Middle frontal gyrus (tissue), 1 donor: ENCODE measurements around the gene AKAP9.
"Not testable (repeated sequence)": the region's sequence is repeated elsewhere in the genome, so short reads cannot be mapped to it uniquely, and the experiment has no call there.

ENCODE experiments used
- DNase-seq: peaks from one replicate; pipeline ENCODE4 v3.0.0-alpha.2; 2015; ENCODE audit warnings: low spot score; ENCODE audit errors: extremely low spot score

AKAP9 gene

GRCh38 chr7:92058899-92059298, 118.2 kb downstream of the AKAP9 start:
- no peak for DNase-seq

GRCh38 chr7:92061154-92061553, 120.5 kb downstream of the AKAP9 start:
- no peak for DNase-seq

GRCh38 chr7:92064438-92065029, 123.9 kb downstream of the AKAP9 start:
- DNase-seq = no peak

- no peak for DNase-seq
Measured at GRCh38 chr7:92071032-92071431, 130.4 kb downstream of the AKAP9 start.

- no peak for DNase-seq
Measured at GRCh38 chr7:92072121-92072520, 131.5 kb downstream of the AKAP9 start.

- DNase-seq = no peak
Measured at GRCh38 chr7:92072708-92073107, 132.0 kb downstream of the AKAP9 start.

GRCh38 chr7:92075455-92076158, 134.9 kb downstream of the AKAP9 start:
- DNase-seq = no peak

GRCh38 chr7:92076509-92076908, 135.8 kb downstream of the AKAP9 start:
- no peak for DNase-seq

- DNase-seq = not testable (repeated sequence)
Measured at GRCh38 chr7:92083922-92084321, 143.3 kb downstream of the AKAP9 start.

- DNase-seq = no peak
Measured at GRCh38 chr7:92088266-92088665, 147.6 kb downstream of the AKAP9 start.

GRCh38 chr7:92092210-92092609, 151.5 kb downstream of the AKAP9 start:
- no peak for DNase-seq

GRCh38 chr7:92095380-92095779, 154.7 kb downstream of the AKAP9 start:
- no peak for DNase-seq

- no peak for DNase-seq
Measured at GRCh38 chr7:92100534-92100933, 159.9 kb downstream of the AKAP9 start.

- DNase-seq = not testable (repeated sequence)
Measured at GRCh38 chr7:92102862-92103261, 162.2 kb downstream of the AKAP9 start.

- DNase-seq = no peak
Measured at GRCh38 chr7:92108821-92109220, 168.2 kb downstream of the AKAP9 start.

GRCh38 chr7:92110857-92111256, 170.2 kb downstream of the AKAP9 start:
- DNase-seq = no peak

- DNase-seq = no peak
Measured at GRCh38 chr7:92115821-92116220, 175.2 kb downstream of the AKAP9 start.

GRCh38 chr7:92116949-92117348, 176.3 kb downstream of the AKAP9 start:
- no peak for DNase-seq

- no peak for DNase-seq
Measured at GRCh38 chr7:92119213-92119759, 178.6 kb downstream of the AKAP9 start.

- no peak for DNase-seq
Measured at GRCh38 chr7:92121681-92122080, 181.0 kb downstream of the AKAP9 start.

- DNase-seq = no peak
Measured at GRCh38 chr7:92131093-92131492, 190.4 kb downstream of the AKAP9 start.

- DNase-seq = no peak
Measured at GRCh38 chr7:92131764-92132330, 191.2 kb downstream of the AKAP9 start.
